GM12873 (cell line): Measurements from ENCODE around the gene DSCAM.

Source experiments
- TF ChIP-seq, protein P1 (sequence below): IDR thresholded peaks from 2 replicates; pipeline ENCODE4 v1.5.1; 2012; ENCODE audit warnings: low read depth, mild to moderate bottlenecking, moderate library complexity, low read length, control low read depth; ENCODE audit not compliant: insufficient read depth; ENCODE audit errors: missing control alignments

DSCAM gene

DNA sequence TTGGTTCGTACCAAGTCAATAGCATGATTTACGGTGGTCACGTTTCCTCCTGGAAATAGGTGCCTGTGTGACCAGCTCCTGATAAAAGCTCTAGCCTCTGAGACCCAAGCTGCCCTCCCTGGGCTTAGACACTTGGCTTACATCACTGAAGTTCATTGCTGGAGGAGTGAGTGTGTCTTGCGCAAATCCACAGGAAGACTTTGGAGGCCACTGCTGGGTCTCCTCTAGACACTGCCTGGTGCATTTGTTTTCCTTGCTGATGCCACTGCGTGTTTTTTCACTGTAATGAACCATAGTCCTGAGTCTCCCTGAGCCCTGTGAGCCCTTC lies 230.6 kb downstream of the DSCAM start:
- TF ChIP-seq, protein P1, sequence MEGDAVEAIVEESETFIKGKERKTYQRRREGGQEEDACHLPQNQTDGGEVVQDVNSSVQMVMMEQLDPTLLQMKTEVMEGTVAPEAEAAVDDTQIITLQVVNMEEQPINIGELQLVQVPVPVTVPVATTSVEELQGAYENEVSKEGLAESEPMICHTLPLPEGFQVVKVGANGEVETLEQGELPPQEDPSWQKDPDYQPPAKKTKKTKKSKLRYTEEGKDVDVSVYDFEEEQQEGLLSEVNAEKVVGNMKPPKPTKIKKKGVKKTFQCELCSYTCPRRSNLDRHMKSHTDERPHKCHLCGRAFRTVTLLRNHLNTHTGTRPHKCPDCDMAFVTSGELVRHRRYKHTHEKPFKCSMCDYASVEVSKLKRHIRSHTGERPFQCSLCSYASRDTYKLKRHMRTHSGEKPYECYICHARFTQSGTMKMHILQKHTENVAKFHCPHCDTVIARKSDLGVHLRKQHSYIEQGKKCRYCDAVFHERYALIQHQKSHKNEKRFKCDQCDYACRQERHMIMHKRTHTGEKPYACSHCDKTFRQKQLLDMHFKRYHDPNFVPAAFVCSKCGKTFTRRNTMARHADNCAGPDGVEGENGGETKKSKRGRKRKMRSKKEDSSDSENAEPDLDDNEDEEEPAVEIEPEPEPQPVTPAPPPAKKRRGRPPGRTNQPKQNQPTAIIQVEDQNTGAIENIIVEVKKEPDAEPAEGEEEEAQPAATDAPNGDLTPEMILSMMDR: no peak

- TF ChIP-seq, protein P1: no peak
Measured at GRCh38 chr21:40615505-40616376, 231.2 kb downstream of the DSCAM start.

GRCh38 chr21:40613546-40614030 lies 233.4 kb downstream of the DSCAM start:
- TF ChIP-seq, protein P1: no peak

GRCh38 chr21:40610345-40610744 lies 236.6 kb downstream of the DSCAM start:
- TF ChIP-seq, protein P1: no peak

GRCh38 chr21:40606341-40606740 lies 240.6 kb downstream of the DSCAM start:
- TF ChIP-seq, protein P1: no peak

DNA sequence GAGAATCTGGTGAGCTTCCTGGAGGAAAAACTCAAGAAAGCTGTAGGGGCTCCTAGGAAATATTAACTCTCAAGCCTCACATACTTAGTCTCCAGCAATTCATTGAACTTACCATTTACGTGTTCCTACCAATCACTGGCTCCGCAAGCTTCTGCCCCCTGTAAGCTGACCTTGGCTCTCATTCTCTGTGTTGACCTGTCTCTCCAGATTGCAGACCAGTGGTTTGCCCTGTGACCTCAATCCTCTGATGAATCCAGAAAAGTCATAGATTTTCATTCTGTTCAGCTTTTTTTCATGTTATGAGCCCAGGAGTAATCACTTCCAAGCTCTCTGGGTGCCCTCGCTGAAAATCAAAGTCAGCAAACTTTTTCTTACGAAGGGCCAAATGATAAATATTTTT lies 241.9 kb downstream of the DSCAM start:
- TF ChIP-seq, protein P1: no peak

- TF ChIP-seq, protein P1: no peak
Measured at GRCh38 chr21:40603774-40604173, 243.2 kb downstream of the DSCAM start.
